MCF 10A (cell line): ENCODE measurements around the gene UBTD1. TPM values are rescaled to one million over a fixed set of nuclear protein-coding genes. Genes with fewer than 3 reads are reported as not detected.

Source experiments
- BruUV-seq: library from RNA; stranded (reverse); fragments of 400-500 nt; replicated peaks from 2 replicates; lab custom pipeline; 2021; lab: Mats Ljungman, UMichigan
- CTCF ChIA-PET: fragments of 300-600 bp; sonication (Branson Sonifier 250); formaldehyde crosslinking; extraction: SDS; loops from one replicate; lab custom pipeline; 2021; ENCODE audit warnings: antibody characterized with exemption, inconsistent platforms; lab: Yijun Ruan, JAX
- POLR2A ChIA-PET: fragments of 300-600, 350-650 bp; sonication (Branson Sonifier 250); formaldehyde crosslinking; extraction: SDS; loops from one replicate; lab custom pipeline; 2020; ENCODE audit warnings: antibody characterized with exemption, inconsistent platforms; lab: Yijun Ruan, JAX
- DNase-seq: peaks from one replicate; pipeline ENCODE4 v3.0.0-alpha.2; 2018; ENCODE audit not compliant: unreplicated experiment
- H3K27ac Mint-ChIP-seq: one replicate; pipeline ENCODE4 v1.8.0; 2022; ENCODE audit warnings: mild to moderate bottlenecking, low read depth, mixed read lengths; ENCODE audit not compliant: unreplicated experiment
- H3K27me3 Mint-ChIP-seq: one replicate; pipeline ENCODE4 v1.8.0; 2022; ENCODE audit warnings: mixed read lengths; ENCODE audit not compliant: insufficient read depth, unreplicated experiment
- H3K36me3 Mint-ChIP-seq: one replicate; pipeline ENCODE4 v1.8.0; 2022; ENCODE audit warnings: mild to moderate bottlenecking, moderate library complexity, mixed read lengths; ENCODE audit not compliant: insufficient read depth, unreplicated experiment
- H3K4me1 Mint-ChIP-seq: one replicate; pipeline ENCODE4 v1.8.0; 2022; ENCODE audit warnings: mixed read lengths; ENCODE audit not compliant: insufficient read depth, unreplicated experiment
- H3K4me3 Mint-ChIP-seq: one replicate; pipeline ENCODE4 v1.8.0; 2022; ENCODE audit warnings: mild to moderate bottlenecking, moderate library complexity, mixed read lengths; ENCODE audit not compliant: unreplicated experiment
- H3K9me3 Mint-ChIP-seq: one replicate; pipeline ENCODE4 v1.8.0; 2022; ENCODE audit warnings: mixed read lengths; ENCODE audit not compliant: unreplicated experiment
- CTCF ChIP-seq: fragments of 200-600 bp; IDR thresholded peaks from one replicate; pipeline ENCODE4 v1.8.0; 2022; ENCODE audit warnings: antibody characterized with exemption, mild to moderate bottlenecking; ENCODE audit not compliant: unreplicated experiment
- intact Hi-C: fragments of 100-400 bp; cut with micrococcal nuclease; formaldehyde crosslinking; loops from 2 replicates; pipeline ENCODE4 v1.14.1; 2022
- total RNA-seq: library from RNA; stranded (reverse); gene quantifications from 2 replicates; pipeline ENCODE4 v1.2.3, GENCODE V29; 2022

Gene UBTD1
- total RNA-seq, 1 experiment from 2014 or later, result 7.2 TPM

DNA sequence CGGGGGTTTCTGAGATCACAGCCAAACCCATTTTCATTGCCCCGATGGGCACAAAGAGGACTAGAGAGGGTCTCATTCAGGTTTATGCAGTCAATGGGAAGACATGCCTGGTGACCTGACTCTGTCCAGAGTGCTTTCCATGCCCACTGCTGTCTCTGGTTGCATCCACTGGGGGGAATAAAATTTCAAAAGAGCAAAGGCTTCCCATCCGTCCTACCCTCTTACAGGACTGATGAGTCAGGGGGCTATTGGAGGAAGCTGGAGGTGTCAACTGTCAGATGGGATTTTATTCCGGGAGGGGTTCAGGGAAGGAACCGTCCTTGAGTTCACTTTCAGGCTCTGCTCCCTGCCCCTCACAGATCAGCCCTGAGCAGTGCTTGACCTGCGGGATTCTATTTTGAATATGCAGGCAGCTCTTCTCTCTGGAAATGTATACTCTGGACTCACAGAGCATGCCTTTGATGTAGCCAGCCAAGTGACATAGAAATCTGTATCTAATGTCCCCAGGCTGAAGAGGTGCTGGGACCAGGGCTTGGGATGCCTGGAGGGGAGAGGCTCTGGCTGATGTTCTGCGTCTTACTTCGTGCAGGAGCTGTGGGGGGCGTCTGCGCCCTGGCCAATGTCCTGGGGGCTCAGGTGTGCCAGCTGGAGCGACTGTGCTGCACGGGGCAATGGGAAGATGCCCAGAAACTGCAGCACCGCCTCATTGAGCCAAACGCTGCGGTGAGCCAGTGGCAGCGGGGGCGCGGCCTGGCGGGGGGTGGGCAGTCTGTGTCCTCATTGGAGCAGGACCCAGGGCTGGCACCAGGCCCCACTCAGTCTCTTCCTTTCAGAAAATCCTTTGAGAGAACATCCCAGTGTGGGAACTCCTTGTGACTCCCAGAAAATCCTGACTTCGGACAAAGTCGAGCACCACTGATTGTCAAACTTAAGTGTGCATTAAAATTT is 102.8 kb downstream of the UBTD1 start:
- H3K9me3 Mint-ChIP-seq, result no peaks in the 10 kb centered on the region
- ChIA-PET POLR2A (no interaction called here), CTCF (interaction anchor here (0.6 kb wide), 3 partner anchors 27 to 1226 kb away, joined by 3 to 5 read pairs (median 4); no protein-coding TSS in a partner anchor)
- no peaks in the 10 kb centered on the region for H3K27me3 Mint-ChIP-seq
- H3K27ac Mint-ChIP-seq, result no peak overlapping the region
- peaks cover 7% of the 10 kb centered on the region for H3K36me3 Mint-ChIP-seq
- no TSS peak for BruUV-seq
- H3K4me1 Mint-ChIP-seq, result peaks cover 26% of the 10 kb centered on the region
- no peak for DNase-seq
- no peak overlapping the region for H3K4me3 Mint-ChIP-seq
- TF ChIP-seq CTCF, result no peak
- intact Hi-C loops, result no loop called here

DNA sequence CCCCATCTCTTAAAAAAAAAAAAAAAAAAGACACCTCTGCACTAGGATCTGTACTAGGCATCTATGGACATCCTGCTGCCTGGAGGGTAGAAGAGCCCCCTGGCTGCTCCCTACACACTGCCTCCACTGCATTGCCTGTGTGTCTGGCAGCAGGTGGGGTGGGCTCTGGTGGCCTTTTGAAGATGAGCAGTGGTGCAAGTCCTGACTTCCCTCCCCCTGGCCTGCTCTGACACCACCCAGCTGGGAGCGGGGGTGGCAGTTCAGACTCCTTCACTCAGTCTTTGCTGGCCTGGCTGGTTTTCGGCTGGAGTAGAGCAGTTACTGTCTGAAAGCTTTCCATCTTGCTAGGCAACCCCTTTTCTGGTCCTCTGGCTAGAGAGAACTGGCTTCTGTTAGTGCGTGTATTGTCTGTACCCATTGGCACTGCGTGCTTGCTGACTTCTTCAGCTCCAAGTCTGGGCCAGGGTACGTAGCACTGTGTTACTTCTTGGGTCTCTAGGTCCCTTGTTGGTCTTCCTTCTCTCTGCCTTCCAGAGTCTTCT is 108.4 kb downstream of the UBTD1 start:
- CTCF ChIA-PET, result interaction anchor here (0.6 to 14.4 kb wide), 8 partner anchors 9 to 150 kb away, joined by 3 to 373 read pairs (median 4); partner anchors contain the start of gene ANKRD2
- Mint-ChIP-seq H3K36me3 (peaks cover 7% of the 10 kb centered on the region), H3K27me3 (no peaks in the 10 kb centered on the region), H3K9me3 (no peaks in the 10 kb centered on the region), H3K27ac (peak overlapping the region; percentile 63), H3K4me3 (no peak overlapping the region), H3K4me1 (peaks cover 18% of the 10 kb centered on the region)
- BruUV-seq, result no TSS peak
- no peak for DNase-seq
- intact Hi-C loops, result no loop called here
- no peak for TF ChIP-seq CTCF
- POLR2A ChIA-PET, result interaction anchor here (1.0 to 8.1 kb wide), 8 partner anchors 8 to 130 kb away, joined by 3 to 184 read pairs (median 8); partner anchors contain the start of genes ANKRD2, AVPI1, HOGA1 and PI4K2A

- CTCF ChIA-PET, result interaction anchor here (0.6 to 14.4 kb wide), 15 partner anchors 8 to 199 kb away, joined by 3 to 373 read pairs (median 4); partner anchors contain the start of genes ANKRD2, HOGA1 and UBTD1
- Mint-ChIP-seq H3K9me3 (no peaks in the 10 kb centered on the region), H3K36me3 (peaks cover 5% of the 10 kb centered on the region), H3K27ac (peak overlapping the region; percentile 92), H3K27me3 (no peaks in the 10 kb centered on the region), H3K4me1 (peaks cover 12% of the 10 kb centered on the region), H3K4me3 (peak overlapping the region; percentile 58)
- intact Hi-C loops, result no loop called here
- DNase-seq, result peak; percentile 49
- no peak for TF ChIP-seq CTCF
- POLR2A ChIA-PET, result interaction anchor here (0.7 to 8.1 kb wide), 29 partner anchors 10 to 276 kb away, joined by 3 to 184 read pairs (median 4); partner anchors contain the start of genes ANKRD2, AVPI1, HOGA1 and MORN4
- no TSS peak for BruUV-seq
Observed at GRCh38 chr10:97608991-97609561, 110.4 kb downstream of the UBTD1 start.
